ENCODE data around the gene LKAAEAR1.

DNA sequence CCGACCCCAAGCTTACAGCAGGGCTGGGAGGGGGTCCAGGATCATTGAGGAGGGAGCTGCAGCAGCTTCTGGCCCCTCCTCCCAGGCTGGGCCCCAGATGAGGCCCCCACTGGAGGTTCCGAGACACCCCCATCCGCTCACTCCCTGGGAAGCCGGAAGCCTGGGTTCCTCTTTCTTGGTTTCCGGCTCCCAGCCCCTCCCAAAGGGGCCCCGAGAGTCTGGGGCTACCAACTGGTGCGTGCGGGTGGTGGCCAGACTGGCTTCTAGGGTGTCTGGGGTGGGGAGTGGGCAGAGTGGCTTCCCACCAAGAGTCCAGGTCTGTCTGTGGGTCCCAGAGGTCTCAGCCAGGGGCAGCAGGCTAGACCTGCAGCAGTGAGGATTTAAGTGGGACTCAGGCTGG, 7.1 kb downstream of the LKAAEAR1 start:
- TF ChIP-seq ZNF510 (CRISPR knock-in tag; IDR thresholded peaks at IDR 0.05; ENCODE audit: low read depth) (no peak), FOXA3 (CRISPR knock-in tag; IDR thresholded peaks at IDR 0.05) (no peak), RAD51 (IDR thresholded peaks at IDR 0.05; ENCODE audit: borderline replicate concordance) (no peak), KDM1A (CRISPR knock-in tag; IDR thresholded peaks at IDR 0.05) (no peak), GTF2F1 (IDR thresholded peaks at IDR 0.05; ENCODE audit: low read length) (no peak), ZC3H13 (CRISPR knock-in tag; IDR thresholded peaks at IDR 0.05) (no peak), SIN3A (IDR thresholded peaks at IDR 0.05; ENCODE audit: borderline replicate concordance, low read depth, low read length) (no peak), CREM (IDR thresholded peaks at IDR 0.05) (no peak), CREM (CRISPR knock-in tag; IDR thresholded peaks at IDR 0.05) (no peak)
- TF ChIP-seq, protein P1, sequence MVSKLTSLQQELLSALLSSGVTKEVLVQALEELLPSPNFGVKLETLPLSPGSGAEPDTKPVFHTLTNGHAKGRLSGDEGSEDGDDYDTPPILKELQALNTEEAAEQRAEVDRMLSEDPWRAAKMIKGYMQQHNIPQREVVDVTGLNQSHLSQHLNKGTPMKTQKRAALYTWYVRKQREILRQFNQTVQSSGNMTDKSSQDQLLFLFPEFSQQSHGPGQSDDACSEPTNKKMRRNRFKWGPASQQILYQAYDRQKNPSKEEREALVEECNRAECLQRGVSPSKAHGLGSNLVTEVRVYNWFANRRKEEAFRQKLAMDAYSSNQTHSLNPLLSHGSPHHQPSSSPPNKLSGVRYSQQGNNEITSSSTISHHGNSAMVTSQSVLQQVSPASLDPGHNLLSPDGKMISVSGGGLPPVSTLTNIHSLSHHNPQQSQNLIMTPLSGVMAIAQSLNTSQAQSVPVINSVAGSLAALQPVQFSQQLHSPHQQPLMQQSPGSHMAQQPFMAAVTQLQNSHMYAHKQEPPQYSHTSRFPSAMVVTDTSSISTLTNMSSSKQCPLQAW (CRISPR knock-in tag; IDR thresholded peaks at IDR 0.05): no peak
- TF ChIP-seq, protein P2, sequence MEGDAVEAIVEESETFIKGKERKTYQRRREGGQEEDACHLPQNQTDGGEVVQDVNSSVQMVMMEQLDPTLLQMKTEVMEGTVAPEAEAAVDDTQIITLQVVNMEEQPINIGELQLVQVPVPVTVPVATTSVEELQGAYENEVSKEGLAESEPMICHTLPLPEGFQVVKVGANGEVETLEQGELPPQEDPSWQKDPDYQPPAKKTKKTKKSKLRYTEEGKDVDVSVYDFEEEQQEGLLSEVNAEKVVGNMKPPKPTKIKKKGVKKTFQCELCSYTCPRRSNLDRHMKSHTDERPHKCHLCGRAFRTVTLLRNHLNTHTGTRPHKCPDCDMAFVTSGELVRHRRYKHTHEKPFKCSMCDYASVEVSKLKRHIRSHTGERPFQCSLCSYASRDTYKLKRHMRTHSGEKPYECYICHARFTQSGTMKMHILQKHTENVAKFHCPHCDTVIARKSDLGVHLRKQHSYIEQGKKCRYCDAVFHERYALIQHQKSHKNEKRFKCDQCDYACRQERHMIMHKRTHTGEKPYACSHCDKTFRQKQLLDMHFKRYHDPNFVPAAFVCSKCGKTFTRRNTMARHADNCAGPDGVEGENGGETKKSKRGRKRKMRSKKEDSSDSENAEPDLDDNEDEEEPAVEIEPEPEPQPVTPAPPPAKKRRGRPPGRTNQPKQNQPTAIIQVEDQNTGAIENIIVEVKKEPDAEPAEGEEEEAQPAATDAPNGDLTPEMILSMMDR (CRISPR knock-in tag; IDR thresholded peaks at IDR 0.05): no peak
- TF ChIP-seq, protein P3, sequence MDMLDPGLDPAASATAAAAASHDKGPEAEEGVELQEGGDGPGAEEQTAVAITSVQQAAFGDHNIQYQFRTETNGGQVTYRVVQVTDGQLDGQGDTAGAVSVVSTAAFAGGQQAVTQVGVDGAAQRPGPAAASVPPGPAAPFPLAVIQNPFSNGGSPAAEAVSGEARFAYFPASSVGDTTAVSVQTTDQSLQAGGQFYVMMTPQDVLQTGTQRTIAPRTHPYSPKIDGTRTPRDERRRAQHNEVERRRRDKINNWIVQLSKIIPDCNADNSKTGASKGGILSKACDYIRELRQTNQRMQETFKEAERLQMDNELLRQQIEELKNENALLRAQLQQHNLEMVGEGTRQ (IDR thresholded peaks at IDR 0.05; ENCODE audit: low read depth, low read length): no peak
- TF ChIP-seq, protein P3 (CRISPR knock-in tag; IDR thresholded peaks at IDR 0.05; ENCODE audit: borderline replicate concordance): no peak

All from HepG2 (cell line).